Fibroblast of skin of back (primary cell): ENCODE data around the gene CTNNA1.
"Not testable (repeated sequence)": the region's sequence is repeated elsewhere in the genome, so short reads cannot be mapped to it uniquely, and the experiment has no call there.

ENCODE experiments used
- DNase-seq: peaks from one replicate; pipeline ENCODE4 v3.0.0-alpha.2; 2013

CTNNA1 gene

GRCh38 chr5:138757061-138757776 is 4.0 kb downstream of the CTNNA1 start:
- DNase-seq: no peak

- no peak for DNase-seq
These were observed 7.4 kb downstream of the CTNNA1 start for GRCh38 chr5:138760448-138761110.

GRCh38 chr5:138761115-138761514 is 7.9 kb downstream of the CTNNA1 start:
- not testable (repeated sequence) for DNase-seq

DNA sequence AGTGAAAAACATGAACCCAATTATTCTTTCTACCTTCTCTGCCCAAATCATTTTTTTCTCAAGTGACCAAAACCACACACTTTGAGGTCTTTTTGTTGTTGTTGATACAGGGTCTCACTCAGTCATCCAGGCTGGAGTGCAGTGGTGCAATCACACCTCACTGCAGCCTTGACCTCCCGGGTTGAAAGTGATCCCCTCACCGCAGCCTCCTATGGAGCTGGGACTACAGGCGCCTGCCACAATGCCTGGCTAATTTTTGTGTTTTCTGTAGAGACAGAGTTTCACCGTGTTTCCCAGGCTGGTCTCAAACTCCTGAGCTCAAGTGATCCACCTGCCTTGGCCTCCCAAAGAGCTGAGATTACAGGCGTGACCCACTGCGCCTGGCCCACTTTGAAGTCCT is 8.4 kb downstream of the CTNNA1 start:
- not testable (repeated sequence) for DNase-seq

DNA sequence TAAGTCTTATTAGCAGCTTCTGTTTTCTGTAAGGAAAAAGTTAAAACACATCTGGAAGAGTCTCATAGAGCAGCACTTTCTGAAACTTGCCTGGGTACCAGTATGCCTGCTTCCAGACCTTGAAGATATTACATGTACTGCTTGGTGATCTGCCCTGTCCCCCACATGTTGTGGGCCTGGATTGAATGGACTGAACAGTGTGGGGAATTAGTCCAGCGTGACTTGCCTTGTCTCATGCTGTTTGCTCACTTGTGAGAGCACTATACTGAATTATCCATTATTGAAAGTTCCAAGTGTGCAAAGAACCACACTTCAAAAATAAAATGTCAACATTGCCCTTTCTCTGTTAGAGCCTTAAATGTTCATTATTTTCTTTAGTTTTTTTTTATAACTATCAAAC is 8.9 kb downstream of the CTNNA1 start:
- DNase-seq: no peak

GRCh38 chr5:138763037-138763778 is 10.0 kb downstream of the CTNNA1 start:
- no peak for DNase-seq

- DNase-seq: no peak
These were observed 17.1 kb downstream of the CTNNA1 start for GRCh38 chr5:138770291-138770690.

GRCh38 chr5:138770977-138771376 is 17.8 kb downstream of the CTNNA1 start:
- DNase-seq: no peak

DNA sequence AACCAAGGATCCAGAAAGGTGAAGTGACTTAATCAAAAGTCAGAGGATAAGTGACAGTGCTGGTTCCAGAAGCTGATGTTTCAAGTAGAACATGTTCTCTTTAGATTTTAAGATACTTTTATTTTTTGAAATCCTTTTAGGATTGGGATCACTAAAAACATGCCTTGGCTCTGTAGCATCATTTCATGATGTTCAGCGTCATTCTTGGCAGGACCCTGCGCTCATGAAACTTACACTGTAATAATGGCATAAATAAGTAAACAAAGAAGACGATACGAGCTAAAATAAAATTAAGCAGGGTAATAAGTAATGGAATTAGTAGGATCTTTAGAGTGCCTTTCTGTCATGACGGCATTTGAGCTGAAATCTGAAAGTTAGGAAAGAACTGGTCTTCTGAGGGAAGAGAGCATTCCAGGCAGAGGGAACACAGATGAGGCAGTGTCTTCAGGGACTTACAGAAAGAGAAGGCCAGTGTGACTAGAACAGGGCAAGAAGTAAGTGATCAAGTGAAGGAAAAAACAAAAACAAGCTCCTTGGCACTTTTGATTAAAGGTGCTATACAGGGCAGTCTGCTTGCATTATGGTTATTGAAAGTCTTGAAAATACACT is 19.9 kb downstream of the CTNNA1 start:
- no peak for DNase-seq

DNA sequence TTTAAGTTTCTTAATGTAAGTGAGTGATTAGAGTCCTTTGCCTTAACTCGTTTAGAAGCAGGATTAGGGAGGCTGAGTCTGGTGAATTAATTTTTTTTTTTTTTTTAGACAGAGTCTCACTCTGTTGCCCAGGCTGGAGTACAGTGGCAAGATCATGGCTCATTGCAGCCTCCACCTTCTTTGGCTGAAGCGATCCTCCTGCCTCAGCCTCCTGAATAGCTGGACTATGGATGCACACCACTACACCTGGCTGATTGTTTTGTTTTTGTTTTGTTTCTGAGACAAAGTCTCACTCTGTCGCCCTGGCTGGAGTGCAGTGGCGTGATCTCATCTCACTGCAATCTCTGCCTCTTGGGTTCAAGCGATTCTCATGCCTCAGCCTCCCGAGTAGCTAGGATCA is 20.4 kb downstream of the CTNNA1 start:
- not testable (repeated sequence) for DNase-seq

DNA sequence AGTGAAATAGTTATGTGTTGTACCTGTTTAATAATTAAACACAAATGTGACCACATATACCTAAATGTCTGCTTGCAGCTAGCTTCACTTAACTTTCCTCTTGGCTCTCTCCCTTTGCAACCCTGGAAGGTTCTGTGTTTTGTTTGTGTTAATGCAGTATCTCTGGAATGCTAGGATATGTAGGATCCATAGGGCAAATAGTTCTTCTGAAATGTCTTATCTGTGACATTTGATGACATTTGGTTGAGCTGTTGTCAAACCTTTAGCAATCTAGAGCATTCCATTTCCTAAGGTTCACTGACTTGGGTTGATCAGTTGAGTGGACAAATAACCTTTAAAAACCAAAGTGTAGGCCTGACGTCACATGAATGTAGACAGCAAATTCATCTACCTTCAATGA is 21.8 kb downstream of the CTNNA1 start:
- DNase-seq: no peak

DNA sequence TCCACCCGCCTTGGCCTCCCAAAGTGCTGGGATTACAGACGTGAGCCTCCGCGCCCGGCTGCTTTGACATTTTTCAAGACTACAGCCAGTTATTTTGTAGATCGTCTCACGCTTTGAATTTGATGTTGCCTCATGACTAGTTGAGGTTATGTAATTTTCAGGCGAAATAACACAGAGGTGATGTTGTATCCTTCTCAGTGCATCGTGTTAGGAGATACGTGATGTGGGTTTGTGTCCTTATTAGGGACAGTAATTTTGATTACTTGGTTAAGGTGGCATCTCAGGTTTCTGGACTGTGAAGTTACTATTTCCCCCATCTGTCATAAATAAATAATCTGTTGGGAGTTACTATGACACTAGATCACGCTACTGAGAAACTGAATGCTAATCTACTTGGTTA is 25.0 kb downstream of the CTNNA1 start:
- DNase-seq: no peak

- DNase-seq: no peak
These were observed 30.8 kb downstream of the CTNNA1 start for GRCh38 chr5:138783976-138784375.

DNA sequence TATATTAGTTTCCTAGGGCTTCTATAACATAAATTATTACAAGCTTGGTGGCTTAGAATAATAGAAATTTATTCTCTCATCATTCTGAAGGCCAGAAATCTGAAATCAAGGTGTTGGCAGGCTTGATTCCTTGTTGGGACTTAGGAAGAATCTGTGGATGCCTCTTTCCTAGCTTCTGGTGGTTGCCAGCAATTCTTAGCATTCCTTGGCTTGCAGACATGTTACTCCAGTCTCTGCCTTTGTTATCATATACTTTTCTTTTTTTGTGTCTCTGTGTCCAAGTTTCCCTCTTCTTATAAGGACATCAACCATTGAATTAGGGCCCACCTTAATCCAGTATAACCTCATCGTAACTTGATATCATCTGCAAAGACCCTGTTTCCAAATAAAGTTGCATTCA is 31.4 kb downstream of the CTNNA1 start:
- DNase-seq: peak; percentile 64

- peak; percentile 47 for DNase-seq
These were observed 36.6 kb downstream of the CTNNA1 start for GRCh38 chr5:138789771-138790242.

DNA sequence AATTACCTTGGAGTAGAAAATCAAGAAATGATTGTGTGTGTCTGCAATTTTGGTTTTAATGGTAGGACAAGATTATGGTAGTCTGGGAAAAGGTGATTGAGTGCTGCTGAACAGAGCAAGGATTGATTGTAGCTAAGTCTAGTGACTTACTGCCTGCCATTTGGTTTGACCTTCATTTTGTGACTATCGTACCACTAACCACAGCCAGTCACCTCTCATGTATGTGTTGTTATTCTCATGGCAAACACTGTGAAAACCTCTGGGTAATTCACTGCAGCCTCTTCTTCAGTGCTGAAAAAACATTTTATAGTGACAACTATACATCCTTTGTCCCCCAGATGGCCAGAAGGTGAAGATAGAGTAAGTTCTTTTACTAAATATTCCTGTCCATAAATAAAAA is 37.5 kb downstream of the CTNNA1 start:
- DNase-seq: peak; percentile 30

GRCh38 chr5:138792195-138792790 is 39.1 kb downstream of the CTNNA1 start:
- no peak for DNase-seq

GRCh38 chr5:138793575-138793974 is 40.4 kb downstream of the CTNNA1 start:
- DNase-seq: peak; percentile 16

DNA sequence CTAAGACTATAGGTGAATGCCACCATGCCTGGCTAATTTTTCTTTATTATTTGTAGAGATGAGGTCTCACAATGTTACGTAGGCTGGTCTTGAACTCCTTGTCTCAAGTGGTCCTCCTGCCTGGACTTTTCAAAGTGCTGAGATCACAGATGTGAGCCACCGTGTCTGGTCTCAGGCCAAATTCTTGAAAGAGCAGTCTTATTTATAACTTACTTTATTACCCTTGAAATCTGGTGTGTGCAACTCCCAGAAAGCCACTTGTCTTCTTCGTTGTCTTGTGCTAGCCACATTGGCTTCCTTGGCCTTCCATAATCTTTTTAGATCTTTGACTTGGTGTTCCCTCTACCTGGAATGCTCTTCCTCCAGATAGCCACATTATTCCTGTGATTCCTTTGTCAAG is 50.1 kb downstream of the CTNNA1 start:
- no peak for DNase-seq

DNA sequence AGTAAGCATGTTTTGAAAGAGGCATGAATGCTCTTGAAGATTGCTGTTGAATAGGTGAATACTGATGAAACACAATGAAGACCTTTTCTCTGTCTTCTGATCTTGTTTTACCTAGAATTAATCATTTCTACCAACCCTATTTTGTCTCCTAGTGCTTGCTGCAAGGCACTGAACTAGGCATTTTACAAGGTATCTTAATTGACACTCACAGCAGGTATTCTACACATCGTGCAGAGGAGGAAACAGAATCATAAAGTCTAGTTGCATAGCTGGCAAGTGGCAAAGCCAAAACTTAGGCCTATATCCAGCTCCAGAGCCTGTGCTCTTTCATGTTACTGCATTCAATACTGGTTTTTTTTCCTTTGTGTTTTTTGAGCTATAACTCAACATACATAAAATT is 50.7 kb downstream of the CTNNA1 start:
- no peak for DNase-seq

- DNase-seq: no peak
These were observed 51.9 kb downstream of the CTNNA1 start for GRCh38 chr5:138805096-138805495.

DNA sequence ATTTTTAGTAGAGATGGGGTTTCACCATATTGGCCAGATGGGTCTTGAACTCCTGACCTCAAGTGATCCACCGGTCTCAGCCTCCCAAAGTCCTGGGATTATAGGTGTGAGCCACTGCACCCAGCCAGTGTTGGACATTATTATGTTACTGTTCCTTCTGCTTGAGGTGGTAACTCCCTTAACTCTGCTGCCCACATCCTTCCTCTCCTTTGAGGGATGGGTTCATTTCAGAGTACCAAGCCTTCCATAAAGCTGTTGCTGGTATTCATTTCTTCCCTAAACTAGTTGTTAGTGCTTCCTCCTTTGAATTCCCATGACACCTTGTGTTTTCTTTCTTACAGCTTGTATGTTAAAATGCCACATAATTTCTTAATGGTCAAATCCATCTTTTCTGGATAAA is 54.0 kb downstream of the CTNNA1 start:
- DNase-seq: no peak

DNA sequence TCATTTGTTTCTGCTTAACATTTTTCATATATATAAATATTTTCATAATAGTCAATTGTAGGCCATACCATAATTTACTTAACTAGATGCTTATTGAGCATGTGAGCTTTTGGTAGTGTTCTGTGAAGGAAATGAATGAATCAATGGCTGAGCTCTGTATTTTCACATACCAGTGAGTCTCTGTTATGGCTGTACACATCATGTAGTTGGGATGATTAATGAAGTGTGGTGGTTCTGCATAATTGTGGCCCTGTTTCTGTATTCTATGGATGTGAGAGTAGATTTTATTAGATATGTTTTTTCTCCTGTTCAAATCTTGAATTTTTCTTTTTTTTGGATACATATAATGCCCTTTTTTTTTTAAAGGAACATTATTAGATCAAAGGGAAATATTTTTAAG is 56.2 kb downstream of the CTNNA1 start:
- peak; percentile 55 for DNase-seq
